ENCODE data around the gene BAIAP2. TPM values are rescaled to one million over a fixed set of nuclear protein-coding genes. Genes with fewer than 3 reads are reported as not detected.

BAIAP2 gene
- total RNA-seq, 1 experiment from 2014 or later, result 57.7 TPM

DNA sequence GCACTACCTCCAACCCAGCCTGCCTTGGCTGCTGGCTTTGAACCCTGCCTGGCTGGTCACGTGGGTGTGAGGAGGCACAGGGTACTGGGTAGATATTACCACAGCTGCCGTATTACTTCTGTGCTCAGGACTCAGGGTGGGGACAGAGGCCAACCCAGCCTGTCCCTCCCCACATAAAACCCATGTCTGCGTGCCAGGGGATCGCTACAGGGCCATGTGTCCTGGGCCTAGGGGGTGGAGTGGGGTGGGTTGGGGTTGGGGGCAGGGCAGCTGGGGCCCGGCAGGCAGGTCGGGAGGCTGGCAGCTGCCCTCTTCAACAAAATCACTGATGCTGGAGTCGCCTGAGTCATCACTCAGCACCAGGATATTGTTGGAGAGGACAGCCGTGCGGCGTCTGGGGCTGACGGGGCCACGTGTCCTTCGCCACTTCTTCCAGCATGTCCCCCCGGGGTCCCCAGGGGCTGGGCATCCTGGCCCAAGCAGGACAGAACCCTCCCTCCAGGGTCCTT is 90.7 kb downstream of the BAIAP2 start:
- intact Hi-C loops (cut with micrococcal nuclease; ENCODE audit: unreplicated experiment), result no loop called here
- no peaks in the 10 kb centered on the region for H3K9me3 ChIP-seq
- POLR2A ChIA-PET, result no interaction called here
- Mint-ChIP-seq H3K4me1 (ENCODE audit: low read depth, unreplicated experiment) (no peaks in the 10 kb centered on the region), H3K9me3 (ENCODE audit: unreplicated experiment) (no peaks in the 10 kb centered on the region), H3K27ac (ENCODE audit: unreplicated experiment) (no peak overlapping the region), H3K36me3 (ENCODE audit: insufficient read depth, unreplicated experiment) (no peaks in the 10 kb centered on the region), H3K27me3 (ENCODE audit: insufficient read depth, unreplicated experiment) (no peaks in the 10 kb centered on the region), H3K4me3 (ENCODE audit: unreplicated experiment) (no peak overlapping the region)
- peaks cover 10% of the 10 kb centered on the region for H3K4me1 ChIP-seq
- no peak for DNase-seq
- H3K36me3 ChIP-seq (ENCODE audit: control insufficient read depth, insufficient read depth, low read length), result no peaks in the 10 kb centered on the region; the same call in 1 of the 2 replicates
- TF ChIP-seq, protein P1, sequence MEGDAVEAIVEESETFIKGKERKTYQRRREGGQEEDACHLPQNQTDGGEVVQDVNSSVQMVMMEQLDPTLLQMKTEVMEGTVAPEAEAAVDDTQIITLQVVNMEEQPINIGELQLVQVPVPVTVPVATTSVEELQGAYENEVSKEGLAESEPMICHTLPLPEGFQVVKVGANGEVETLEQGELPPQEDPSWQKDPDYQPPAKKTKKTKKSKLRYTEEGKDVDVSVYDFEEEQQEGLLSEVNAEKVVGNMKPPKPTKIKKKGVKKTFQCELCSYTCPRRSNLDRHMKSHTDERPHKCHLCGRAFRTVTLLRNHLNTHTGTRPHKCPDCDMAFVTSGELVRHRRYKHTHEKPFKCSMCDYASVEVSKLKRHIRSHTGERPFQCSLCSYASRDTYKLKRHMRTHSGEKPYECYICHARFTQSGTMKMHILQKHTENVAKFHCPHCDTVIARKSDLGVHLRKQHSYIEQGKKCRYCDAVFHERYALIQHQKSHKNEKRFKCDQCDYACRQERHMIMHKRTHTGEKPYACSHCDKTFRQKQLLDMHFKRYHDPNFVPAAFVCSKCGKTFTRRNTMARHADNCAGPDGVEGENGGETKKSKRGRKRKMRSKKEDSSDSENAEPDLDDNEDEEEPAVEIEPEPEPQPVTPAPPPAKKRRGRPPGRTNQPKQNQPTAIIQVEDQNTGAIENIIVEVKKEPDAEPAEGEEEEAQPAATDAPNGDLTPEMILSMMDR (IDR thresholded peaks at IDR 0.05; ENCODE audit: insufficient read depth in 1 of 2, low read depth in 1 of 2, low read length in 1 of 2, severe bottlenecking in 1 of 2, unreplicated experiment in 1 of 2), result no peak
- H3K4me3 ChIP-seq (ENCODE audit: low read depth, low read length), result no peak overlapping the region
- H3K27me3 ChIP-seq (replicated peaks; ENCODE audit: control insufficient read depth, insufficient read depth, low read length), result no peaks in the 10 kb centered on the region
- CTCF ChIA-PET, result no interaction called here
- BruUV-seq (replicated peaks), result no TSS peak

DNA sequence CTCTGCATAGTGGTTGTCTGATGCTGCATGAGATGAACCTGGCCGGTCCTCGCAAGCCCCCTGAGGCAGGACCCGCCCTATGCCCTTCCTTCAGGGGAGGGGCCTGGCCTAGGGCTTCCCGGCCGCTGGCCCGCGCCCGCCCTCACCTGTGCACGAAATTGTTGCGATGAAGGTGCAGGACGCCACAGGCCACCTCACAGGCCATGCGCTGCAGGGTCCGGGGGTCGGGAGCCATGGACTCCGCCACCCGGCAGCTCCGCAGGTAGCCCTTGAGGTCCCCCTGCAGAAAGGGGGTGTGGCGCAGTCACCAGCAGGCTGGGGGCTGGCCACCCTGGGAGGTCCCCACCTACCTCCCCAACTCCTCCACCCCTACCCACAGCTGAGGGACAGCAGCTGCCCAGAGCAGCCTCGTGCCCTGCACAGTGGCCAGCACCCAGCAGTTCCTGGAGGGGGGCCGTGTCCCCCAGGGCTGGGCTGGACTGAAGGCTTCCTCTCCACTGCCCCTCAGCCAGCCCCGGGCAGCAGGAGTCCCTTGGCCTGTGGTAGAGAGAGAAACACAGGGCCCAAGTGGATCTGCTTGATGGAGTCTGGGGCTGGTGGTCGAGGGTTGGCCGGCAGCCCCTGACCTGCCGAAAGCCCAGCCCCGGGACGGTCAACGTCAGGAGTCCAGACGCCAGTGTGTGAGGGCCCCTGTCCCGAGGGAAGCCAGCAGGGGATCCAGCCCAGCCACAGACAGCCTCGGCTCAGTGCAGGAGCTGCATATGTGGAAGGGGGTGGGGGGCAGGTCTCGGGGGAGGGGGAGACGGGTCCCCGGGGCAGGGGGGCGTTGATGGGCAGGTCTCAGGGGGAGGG is 91.6 kb downstream of the BAIAP2 start:
- CTCF ChIA-PET, result no interaction called here
- H3K9me3 Mint-ChIP-seq (ENCODE audit: unreplicated experiment), result no peaks in the 10 kb centered on the region
- POLR2A ChIA-PET, result no interaction called here

DNA sequence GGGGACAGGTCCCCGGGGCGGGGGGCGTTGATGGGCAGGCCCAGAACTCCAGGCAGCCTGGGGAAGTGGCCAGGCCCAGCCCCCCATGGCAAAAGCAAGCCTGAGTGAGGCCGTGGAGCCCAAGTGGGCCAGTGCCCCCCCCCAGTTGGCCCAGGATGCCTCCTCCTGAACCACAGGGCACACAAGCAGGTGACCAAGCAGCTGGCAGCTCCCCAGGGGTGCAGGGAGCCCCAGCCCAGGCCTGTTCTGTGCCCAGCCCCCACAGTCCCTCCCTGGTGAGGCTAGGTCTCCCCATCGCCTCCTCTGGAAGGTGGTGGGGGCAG is 92.1 kb downstream of the BAIAP2 start:
- intact Hi-C loops (cut with micrococcal nuclease; ENCODE audit: unreplicated experiment), result no loop called here
- Mint-ChIP-seq H3K4me3 (ENCODE audit: unreplicated experiment) (no peak overlapping the region), H3K27me3 (ENCODE audit: insufficient read depth, unreplicated experiment) (no peaks in the 10 kb centered on the region), H3K9me3 (ENCODE audit: unreplicated experiment) (no peaks in the 10 kb centered on the region), H3K36me3 (ENCODE audit: insufficient read depth, unreplicated experiment) (peaks cover 6% of the 10 kb centered on the region), H3K4me1 (ENCODE audit: low read depth, unreplicated experiment) (no peaks in the 10 kb centered on the region), H3K27ac (ENCODE audit: unreplicated experiment) (no peak overlapping the region)
- no peaks in the 10 kb centered on the region for H3K27me3 ChIP-seq (replicated peaks; ENCODE audit: control insufficient read depth, insufficient read depth, low read length)
- CTCF ChIA-PET, result no interaction called here
- H3K36me3 ChIP-seq (ENCODE audit: control insufficient read depth, insufficient read depth, low read length), result no peaks in the 10 kb centered on the region; the same call in 1 of the 2 replicates
- TF ChIP-seq, protein P1 (IDR thresholded peaks at IDR 0.05; ENCODE audit: insufficient read depth in 1 of 2, low read depth in 1 of 2, low read length in 1 of 2, severe bottlenecking in 1 of 2, unreplicated experiment in 1 of 2), result no peak
- no peak for DNase-seq
- POLR2A ChIA-PET, result no interaction called here
- H3K4me3 ChIP-seq (ENCODE audit: low read depth, low read length), result no peak overlapping the region
- H3K9me3 ChIP-seq, result no peaks in the 10 kb centered on the region
- no TSS peak for BruUV-seq (replicated peaks)
- H3K4me1 ChIP-seq, result peaks cover 25% of the 10 kb centered on the region

More for the DNA sequence above, 91.6 kb downstream of the BAIAP2 start:
- H3K4me1 ChIP-seq, result peaks cover 19% of the 10 kb centered on the region
- no peaks in the 10 kb centered on the region; the same call in 1 of the 2 replicates for H3K36me3 ChIP-seq (ENCODE audit: control insufficient read depth, insufficient read depth, low read length)
- Mint-ChIP-seq H3K36me3 (ENCODE audit: insufficient read depth, unreplicated experiment) (peaks cover under 1% of the 10 kb centered on the region), H3K27me3 (ENCODE audit: insufficient read depth, unreplicated experiment) (no peaks in the 10 kb centered on the region), H3K27ac (ENCODE audit: unreplicated experiment) (no peak overlapping the region), H3K4me3 (ENCODE audit: unreplicated experiment) (no peak overlapping the region), H3K4me1 (ENCODE audit: low read depth, unreplicated experiment) (no peaks in the 10 kb centered on the region)
- no peak for DNase-seq
- H3K4me3 ChIP-seq (ENCODE audit: low read depth, low read length), result no peak overlapping the region
- TF ChIP-seq, protein P1 (IDR thresholded peaks at IDR 0.05; ENCODE audit: insufficient read depth in 1 of 2, low read depth in 1 of 2, low read length in 1 of 2, severe bottlenecking in 1 of 2, unreplicated experiment in 1 of 2), result no peak
- intact Hi-C loops (cut with micrococcal nuclease; ENCODE audit: unreplicated experiment), result no loop called here
- no peaks in the 10 kb centered on the region for H3K27me3 ChIP-seq (replicated peaks; ENCODE audit: control insufficient read depth, insufficient read depth, low read length)
- H3K9me3 ChIP-seq, result no peaks in the 10 kb centered on the region
- BruUV-seq (replicated peaks), result no TSS peak

All from Caco-2 (cell line).